ENCODE data around the gene MYH14. TPM values are rescaled to one million over a fixed set of nuclear protein-coding genes. Genes with fewer than 3 reads are reported as not detected.
"Not testable (repeated sequence)": the region's sequence is repeated elsewhere in the genome, so short reads cannot be mapped to it uniquely, and the experiment has no call there.

Gene MYH14
- total and polyA plus RNA-seq, 12 donors: 0.22 to 8.5 (median 3.1) TPM

DNA sequence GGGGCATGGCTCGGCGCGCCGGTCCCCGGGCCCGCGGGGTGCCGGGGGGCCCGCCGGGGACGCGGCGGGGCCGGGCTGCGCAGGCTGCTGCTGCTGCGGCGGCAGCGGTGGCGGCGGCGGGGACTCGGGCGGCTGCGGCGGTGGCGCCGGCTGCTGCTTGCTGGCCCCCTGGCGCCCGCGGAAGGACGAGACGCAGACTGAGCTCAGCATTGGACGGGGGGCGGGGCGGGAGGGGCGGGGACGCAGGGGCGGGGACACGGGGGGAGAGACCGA, 125.4 kb downstream of the MYH14 start:
- Histone ChIP-seq H3K4me3 (peak overlapping the region in 1 of 4 donors; percentile 41), H3K27me3 (peaks cover 12% of the 10 kb centered on the region), H3K9me3 (replicated peaks in 1 of 3) (no peaks in the 10 kb centered on the region), H3K27ac (peak overlapping the region in 1 of 5 donors; percentile 61), H3K4me1 (replicated peaks in 1 of 2) (peaks cover 8 to 9% of the 10 kb centered on the region in 2 donors), H3K36me3 (replicated peaks in 1 of 2) (no peaks in the 10 kb centered on the region)
- WGBS, 4 donors: 1% methylated on average over 37 to 39 of the region's 40 CpGs; no CpG with 5 or more reads in 2 of the 4 donors
- TF ChIP-seq, protein P1, sequence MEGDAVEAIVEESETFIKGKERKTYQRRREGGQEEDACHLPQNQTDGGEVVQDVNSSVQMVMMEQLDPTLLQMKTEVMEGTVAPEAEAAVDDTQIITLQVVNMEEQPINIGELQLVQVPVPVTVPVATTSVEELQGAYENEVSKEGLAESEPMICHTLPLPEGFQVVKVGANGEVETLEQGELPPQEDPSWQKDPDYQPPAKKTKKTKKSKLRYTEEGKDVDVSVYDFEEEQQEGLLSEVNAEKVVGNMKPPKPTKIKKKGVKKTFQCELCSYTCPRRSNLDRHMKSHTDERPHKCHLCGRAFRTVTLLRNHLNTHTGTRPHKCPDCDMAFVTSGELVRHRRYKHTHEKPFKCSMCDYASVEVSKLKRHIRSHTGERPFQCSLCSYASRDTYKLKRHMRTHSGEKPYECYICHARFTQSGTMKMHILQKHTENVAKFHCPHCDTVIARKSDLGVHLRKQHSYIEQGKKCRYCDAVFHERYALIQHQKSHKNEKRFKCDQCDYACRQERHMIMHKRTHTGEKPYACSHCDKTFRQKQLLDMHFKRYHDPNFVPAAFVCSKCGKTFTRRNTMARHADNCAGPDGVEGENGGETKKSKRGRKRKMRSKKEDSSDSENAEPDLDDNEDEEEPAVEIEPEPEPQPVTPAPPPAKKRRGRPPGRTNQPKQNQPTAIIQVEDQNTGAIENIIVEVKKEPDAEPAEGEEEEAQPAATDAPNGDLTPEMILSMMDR (IDR thresholded peaks at IDR 0.05): peak in 1 of 6 experiments; percentile 16
- TF ChIP-seq POLR2A (IDR thresholded peaks at IDR 0.05): peak in 1 of 2 donors; percentile 22
- intact Hi-C loops (cut with DNase I): no loop called here
- no peak for DNase-seq

DNA sequence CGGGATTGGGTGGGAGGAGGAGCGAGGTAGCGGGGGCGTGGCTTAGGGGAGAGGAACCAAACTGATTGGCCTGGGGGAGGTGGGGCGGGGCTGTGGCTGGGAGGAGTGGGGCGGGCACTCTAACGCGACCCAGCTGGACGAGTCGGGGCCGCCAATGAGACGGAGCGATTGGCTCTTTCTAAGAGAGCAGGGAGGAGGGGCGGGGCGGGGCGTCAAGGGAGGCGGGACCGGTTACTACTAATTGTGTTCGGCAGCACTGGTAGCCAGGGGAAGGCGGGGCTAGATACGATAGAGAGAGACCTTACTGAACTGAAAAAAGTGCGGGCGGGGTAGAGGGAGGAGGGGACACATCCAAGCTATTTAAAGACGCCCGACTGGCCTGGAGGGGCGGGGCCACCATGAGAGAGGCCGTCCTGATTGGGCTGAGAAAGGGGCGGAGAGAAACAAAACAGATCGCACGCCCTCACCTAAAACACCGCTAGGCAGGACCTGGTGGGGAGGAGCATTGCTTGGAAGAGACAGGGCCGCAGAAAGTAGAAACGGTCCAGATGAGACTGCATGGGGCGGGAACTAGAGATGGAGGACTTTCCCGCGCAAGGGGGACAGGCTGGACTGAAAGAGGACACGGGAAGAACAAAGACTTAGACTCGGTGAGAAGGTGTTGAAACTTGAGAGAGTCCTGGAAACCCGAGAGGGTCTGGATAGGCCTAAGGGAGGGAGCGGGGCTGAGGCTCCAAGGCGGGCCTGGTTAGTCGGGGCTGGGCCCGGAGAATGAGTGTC, 125.9 kb downstream of the MYH14 start, which contains the start of gene KCNC3:
Gene KCNC3 (minus strand): TSS at position 232 of the 780 bp plus-strand sequence. CDS start 295 bp downstream, outside the sequence.
- peak within 1 kb of the TSS in 4 of 5 donors; percentile 4 to 69 (median 38) for H3K27ac ChIP-seq
- 0 to 3% (median 1%) methylated on average over 32 to 43 of the region's 43 CpGs for WGBS, 4 donors
- TF ChIP-seq, protein P1 (IDR thresholded peaks at IDR 0.05): no peak
- peak; percentile 55 to 70 for TF ChIP-seq POLR2A (IDR thresholded peaks at IDR 0.05)

DNA sequence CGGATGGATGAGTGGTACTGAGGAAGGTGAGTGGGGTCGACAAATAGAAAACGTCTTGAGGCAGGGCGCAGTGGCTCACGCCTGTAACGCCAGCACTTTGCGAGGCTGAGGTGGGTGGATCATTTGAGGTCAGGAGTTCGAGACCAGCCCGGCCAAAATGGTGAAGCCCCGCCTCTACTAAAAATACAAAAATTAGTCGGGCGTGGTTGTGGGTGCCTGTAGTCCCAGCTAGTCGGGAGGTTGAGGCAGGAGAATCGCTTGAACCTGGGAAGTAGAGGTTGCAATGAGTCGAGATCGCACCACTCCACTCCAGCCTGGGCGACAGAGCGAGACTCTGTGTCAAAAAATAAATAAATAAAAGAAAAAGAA, 126.5 kb downstream of the MYH14 start:
- DNase-seq: peak in 1 of 7 donors; percentile 18
- Histone ChIP-seq H3K4me1 (replicated peaks in 1 of 2) (peaks cover 12 to 13% of the 10 kb centered on the region in 2 donors), H3K27ac (peak overlapping the region in 4 of 5 donors; percentile 4 to 69 (median 38)), H3K27me3 (peaks cover 12% of the 10 kb centered on the region), H3K4me3 (peak overlapping the region in 1 of 4 donors; percentile 43)
- intact Hi-C loops (cut with DNase I); H3K36me3 ChIP-seq (replicated peaks in 1 of 2); H3K9me3 ChIP-seq (replicated peaks in 1 of 3): not testable (repeated sequence)
- WGBS, 4 donors: 14 to 19% (median 17%) methylated on average over 18 of the region's 18 CpGs

More for the DNA sequence above, 125.9 kb downstream of the MYH14 start, which contains the start of gene KCNC3:
- H3K9me3 ChIP-seq (replicated peaks in 1 of 3): no peaks in the 10 kb centered on the region
- H3K4me1 ChIP-seq (replicated peaks in 1 of 2): peaks cover 12 to 13% of the 10 kb centered on the region in 2 donors
- H3K36me3 ChIP-seq (replicated peaks in 1 of 2): no peaks in the 10 kb centered on the region
- peak within 1 kb of the TSS in 1 of 4 donors; percentile 43 for H3K4me3 ChIP-seq
- peaks cover 12% of the 10 kb centered on the region for H3K27me3 ChIP-seq
- peak; percentile 97 to 100 (median 99) for DNase-seq
- intact Hi-C loops (cut with DNase I): no loop called here

DNA sequence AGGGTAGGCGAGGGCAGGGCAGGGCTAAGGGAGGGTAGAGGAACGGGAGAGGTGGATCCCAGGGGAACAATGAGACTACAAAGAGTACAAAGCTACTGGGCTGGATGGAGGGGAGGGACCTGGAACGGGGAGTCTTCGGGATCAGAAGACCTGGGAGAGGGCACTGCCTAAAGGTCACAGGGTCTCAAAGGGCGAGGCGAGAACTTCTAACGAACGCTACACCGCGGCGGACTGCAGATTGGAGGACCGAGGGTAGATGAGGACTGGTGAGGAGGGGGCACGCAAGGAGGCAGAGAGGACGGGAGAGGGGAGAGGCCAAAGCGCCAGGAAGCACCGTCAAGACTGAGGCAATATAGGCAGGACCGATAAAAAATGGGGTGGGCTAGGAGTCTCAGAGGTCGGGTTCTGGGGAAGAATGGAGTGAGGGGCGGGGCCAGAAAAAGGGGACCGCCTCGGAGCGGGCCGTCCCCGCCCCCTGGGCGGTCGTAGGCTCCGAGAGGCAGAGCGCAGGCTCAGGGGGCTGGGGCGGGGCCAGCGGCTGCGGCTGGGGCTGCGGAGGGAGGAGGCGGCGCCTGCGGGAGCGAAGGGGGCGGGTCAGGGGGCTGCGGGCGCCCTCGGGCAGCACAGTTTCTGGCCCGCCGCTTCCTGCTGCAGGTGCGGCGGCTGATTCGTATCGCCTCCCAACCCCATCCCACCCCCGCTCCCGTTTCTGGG, 127.1 kb downstream of the MYH14 start:
- Histone ChIP-seq H3K9me3 (replicated peaks in 1 of 3) (no peaks in the 10 kb centered on the region), H3K27me3 (peaks cover 12% of the 10 kb centered on the region), H3K36me3 (replicated peaks in 1 of 2) (no peaks in the 10 kb centered on the region), H3K4me3 (peak overlapping the region in 1 of 4 donors; percentile 35), H3K27ac (peak overlapping the region in 1 of 5 donors; percentile 21), H3K4me1 (replicated peaks in 1 of 2) (peaks cover 12 to 13% of the 10 kb centered on the region in 2 donors)
- peak; percentile 60 to 85 (median 75) for DNase-seq
- intact Hi-C loops (cut with DNase I): no loop called here
- TF ChIP-seq, protein P1 (IDR thresholded peaks at IDR 0.05): no peak
- TF ChIP-seq POLR2A (IDR thresholded peaks at IDR 0.05): no peak
- WGBS, 4 donors: 2 to 3% (median 2%) methylated on average over 23 to 48 of the region's 48 CpGs
